Hippocampal formation (tissue), 2 donors: ENCODE results near the gene PRSS2.

Experiments used
- DNase-seq, 2 donors: peaks; one replicate each; lab custom pipeline; 2025; lab: John Stamatoyannopoulos, UW

The PRSS2 gene

DNA sequence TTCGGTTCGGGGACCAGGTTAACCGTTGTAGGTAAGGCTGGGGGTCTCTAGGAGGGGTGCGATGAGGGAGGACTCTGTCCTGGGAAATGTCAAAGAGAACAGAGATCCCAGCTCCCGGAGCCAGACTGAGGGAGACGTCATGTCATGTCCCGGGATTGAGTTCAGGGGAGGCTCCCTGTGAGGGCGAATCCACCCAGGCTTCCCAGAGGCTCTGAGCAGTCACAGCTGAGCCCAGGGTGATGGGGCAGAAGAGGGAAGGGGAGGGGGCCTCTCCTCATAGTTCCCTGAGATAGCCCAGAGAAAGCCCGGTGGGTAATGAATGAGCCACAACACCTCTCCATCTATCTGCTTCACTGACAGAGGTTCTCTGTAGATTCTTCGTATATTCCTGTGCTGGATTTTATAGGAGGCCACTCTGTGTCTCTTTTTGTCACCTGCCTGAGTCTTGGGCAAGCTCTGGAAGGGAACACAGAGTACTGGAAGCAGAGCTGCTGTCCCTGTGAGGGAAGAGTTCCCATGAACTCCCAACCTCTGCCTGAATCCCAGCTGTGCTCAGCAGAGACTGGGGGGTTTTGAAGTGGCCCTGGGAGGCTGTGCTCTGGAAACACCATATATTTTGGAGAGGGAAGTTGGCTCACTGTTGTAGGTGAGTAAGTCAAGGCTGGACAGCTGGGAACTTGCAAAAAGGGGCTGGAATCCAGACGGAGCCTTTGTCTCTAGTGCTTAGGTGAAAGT lies 16.4 kb downstream of the PRSS2 start:
- no peak for DNase-seq

DNA sequence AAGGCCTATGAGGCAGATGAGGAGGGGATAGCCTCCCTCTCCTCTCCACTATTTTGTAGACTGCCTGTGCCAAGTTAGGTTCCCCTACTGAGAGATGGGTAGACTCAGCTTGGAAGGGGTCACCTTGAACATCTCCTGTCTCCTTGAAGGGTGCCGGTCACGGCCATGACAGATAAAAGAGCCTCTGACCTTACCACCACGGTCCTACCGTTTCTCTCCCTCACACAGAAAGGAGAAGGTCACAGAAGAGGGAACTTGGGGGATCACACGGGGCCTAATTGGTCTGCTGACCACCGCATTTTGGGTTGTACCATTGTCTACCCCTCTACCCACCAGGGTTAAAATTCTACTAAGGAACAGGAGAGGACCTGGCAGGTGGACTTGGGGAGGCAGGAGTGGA lies 17.0 kb downstream of the PRSS2 start:
- no peak for DNase-seq

DNA sequence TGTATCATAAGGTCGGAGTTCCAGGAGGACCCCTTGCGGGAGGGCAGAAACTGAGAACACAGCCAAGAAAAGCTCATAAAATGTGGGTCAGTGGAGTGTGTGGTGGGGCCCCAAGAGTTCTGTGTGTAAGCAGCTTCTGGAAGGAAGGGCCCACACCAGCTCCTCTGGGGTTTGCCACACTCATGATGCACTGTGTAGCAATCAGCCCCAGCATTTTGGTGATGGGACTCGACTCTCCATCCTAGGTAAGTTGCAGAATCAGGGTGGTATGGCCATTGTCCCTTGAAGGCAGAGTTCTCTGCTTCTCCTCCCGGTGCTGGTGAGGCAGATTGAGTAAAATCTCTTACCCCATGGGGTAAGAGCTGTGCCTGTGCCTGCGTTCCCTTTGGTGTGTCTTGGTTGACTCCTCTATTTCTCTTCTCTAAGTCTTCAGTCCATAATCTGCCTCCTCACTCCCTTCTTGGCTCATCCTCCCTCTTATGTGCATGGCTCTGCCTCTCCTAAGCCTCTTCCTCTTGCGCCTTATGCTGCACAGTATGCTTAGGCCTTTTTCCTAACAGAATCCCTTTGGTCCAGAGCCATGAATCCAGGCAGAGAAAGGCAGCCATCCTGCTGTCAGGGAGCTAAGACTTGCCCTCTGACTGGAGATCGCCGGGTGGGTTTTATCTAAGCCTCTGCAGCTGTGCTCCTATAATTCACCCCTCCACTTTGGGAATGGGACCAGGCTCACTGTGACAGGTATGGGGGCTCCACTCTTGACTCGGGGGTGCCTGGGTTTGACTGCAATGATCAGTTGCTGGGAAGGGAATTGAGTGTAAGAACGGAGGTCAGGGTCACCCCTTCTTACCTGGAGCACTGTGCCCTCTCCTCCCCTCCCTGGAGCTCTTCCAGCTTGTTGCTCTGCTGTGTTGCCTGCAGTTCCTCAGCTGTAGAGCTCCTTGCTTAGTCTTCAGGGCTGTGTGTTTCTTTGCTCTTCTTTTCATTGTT lies 17.8 kb downstream of the PRSS2 start:
- DNase-seq = no peak

DNA sequence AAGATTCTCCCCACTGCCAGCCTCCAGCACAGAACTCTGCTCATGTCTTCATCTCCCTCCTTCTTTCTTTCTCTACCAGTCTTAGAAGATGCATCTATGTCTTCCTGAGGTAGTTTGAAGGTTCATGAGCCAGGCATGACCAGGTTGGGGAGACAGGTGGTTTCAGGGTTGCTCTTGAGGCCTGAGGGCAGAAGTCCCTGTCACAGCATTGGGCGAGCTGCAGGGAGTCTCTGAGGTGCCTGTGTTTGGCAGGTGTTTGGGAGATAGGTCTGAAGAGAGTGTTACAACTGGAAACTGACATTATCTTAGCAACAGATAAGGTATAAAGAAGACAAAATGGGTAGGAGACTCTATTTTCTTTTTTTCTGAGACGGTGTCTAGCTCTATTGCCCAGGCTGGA lies 18.7 kb downstream of the PRSS2 start:
- DNase-seq = no peak

DNA sequence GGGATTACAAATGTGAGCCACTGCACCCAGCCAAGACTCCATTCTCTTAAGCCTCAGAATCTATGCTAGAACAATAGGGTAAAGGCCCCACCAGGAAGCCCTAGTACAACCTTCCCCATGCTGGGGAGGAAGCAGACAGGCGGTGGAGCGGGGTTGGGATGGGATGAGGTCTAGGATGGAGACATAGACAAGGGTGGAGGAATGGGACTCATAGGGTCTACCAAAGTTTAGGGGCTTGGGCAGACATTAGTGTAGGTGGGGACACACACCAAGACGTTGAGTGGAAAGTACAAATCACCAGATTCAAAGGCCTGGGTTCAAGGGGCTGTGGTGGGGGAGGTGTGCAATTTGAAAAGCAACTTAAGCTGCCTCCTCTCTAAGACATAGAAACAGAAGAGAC lies 19.3 kb downstream of the PRSS2 start:
- DNase-seq = no peak

DNA sequence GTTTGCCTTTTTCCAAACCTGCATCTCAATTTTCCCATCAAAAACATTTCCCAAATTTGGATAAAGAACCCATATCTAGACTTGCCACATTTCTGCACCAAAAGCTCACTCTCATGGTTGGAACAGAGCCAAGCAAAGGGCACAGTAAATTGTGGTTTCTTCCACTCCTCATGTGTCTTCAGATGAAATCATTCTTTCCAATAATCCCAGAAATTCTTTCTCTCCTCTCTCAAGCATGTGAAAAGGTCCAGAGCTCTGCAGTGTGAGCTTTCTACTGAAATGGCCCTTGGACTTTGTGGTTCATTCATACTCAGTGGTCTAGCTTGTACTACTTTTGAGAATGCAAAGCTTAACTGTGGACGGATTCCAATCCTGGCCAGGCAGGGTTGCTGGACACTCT lies 19.8 kb downstream of the PRSS2 start:
- no peak for DNase-seq

DNA sequence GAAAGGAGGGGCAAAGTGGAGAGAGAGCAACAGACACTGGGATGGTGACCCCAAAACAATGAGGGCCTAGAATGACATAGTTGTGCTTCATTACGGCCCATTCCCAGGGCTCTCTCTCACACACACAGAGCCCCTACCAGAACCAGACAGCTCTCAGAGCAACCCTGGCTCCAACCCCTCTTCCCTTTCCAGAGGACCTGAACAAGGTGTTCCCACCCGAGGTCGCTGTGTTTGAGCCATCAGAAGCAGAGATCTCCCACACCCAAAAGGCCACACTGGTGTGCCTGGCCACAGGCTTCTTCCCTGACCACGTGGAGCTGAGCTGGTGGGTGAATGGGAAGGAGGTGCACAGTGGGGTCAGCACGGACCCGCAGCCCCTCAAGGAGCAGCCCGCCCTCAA lies 20.7 kb downstream of the PRSS2 start:
- DNase-seq = no peak

DNA sequence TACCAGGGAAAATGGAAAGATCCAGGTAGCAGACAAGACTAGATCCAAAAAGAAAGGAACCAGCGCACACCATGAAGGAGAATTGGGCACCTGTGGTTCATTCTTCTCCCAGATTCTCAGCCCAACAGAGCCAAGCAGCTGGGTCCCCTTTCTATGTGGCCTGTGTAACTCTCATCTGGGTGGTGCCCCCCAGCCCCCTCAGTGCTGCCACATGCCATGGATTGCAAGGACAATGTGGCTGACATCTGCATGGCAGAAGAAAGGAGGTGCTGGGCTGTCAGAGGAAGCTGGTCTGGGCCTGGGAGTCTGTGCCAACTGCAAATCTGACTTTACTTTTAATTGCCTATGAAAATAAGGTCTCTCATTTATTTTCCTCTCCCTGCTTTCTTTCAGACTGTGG lies 21.4 kb downstream of the PRSS2 start:
- no peak for DNase-seq

DNA sequence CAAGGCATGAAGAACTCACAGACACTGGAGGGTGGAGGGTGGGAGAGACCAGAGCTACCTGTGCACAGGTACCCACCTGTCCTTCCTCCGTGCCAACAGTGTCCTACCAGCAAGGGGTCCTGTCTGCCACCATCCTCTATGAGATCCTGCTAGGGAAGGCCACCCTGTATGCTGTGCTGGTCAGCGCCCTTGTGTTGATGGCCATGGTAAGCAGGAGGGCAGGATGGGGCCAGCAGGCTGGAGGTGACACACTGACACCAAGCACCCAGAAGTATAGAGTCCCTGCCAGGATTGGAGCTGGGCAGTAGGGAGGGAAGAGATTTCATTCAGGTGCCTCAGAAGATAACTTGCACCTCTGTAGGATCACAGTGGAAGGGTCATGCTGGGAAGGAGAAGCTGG lies 21.8 kb downstream of the PRSS2 start:
- DNase-seq = no peak

DNA sequence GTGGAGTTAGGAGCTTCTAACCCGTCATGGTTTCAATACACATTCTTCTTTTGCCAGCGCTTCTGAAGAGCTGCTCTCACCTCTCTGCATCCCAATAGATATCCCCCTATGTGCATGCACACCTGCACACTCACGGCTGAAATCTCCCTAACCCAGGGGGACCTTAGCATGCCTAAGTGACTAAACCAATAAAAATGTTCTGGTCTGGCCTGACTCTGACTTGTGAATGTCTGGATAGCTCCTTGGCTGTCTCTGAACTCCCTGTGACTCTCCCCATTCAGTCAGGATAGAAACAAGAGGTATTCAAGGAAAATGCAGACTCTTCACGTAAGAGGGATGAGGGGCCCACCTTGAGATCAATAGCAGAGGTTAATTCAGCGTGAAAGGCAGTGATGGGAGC lies 22.4 kb downstream of the PRSS2 start:
- no peak for DNase-seq

DNA sequence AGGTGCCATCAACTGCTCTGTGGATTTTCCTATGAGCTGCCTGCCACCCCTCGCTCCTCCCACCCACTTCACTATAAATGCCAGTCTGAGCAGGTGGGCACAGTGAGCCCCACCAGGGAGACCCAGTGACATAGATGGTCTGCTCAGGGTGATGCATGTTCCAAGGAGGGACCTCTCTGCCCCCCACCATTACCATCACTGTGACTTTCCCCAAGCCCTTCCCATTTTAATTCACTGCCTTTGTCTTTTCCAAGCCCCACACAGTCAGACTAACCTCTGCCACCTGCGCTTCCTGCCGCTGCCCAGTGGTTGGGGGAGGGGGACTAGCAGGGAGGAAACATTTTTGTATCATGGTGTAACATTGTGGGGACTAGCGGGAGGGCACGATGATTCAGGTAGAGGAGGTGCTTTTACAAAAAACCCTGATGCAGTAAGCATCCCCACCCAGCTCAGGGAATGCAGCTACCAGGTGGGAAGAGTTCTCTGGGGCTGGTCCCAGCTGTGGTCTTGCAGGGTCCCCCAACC lies 24.6 kb downstream of the PRSS2 start:
- no peak for DNase-seq

DNA sequence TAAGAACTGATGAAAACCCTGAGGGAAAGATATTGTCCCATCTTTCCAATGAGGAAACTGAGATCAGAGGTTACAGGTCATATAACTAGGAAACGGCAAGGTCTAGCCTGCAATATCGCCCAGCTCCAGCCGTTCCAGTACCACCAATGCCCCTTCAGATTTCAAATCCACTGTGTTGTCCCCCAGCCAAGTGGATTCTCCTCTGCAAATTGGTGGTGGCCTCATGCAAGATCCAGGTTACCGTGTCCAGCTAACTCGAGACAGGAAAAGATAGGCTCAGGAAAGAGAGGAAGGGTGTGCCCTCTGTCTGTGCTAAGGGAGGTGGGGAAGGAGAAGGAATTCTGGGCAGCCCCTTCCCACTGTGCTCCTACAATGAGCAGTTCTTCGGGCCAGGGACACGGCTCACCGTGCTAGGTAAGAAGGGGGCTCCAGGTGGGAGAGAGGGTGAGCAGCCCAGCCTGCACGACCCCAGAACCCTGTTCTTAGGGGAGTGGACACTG lies 25.3 kb downstream of the PRSS2 start:
- no peak for DNase-seq

DNA sequence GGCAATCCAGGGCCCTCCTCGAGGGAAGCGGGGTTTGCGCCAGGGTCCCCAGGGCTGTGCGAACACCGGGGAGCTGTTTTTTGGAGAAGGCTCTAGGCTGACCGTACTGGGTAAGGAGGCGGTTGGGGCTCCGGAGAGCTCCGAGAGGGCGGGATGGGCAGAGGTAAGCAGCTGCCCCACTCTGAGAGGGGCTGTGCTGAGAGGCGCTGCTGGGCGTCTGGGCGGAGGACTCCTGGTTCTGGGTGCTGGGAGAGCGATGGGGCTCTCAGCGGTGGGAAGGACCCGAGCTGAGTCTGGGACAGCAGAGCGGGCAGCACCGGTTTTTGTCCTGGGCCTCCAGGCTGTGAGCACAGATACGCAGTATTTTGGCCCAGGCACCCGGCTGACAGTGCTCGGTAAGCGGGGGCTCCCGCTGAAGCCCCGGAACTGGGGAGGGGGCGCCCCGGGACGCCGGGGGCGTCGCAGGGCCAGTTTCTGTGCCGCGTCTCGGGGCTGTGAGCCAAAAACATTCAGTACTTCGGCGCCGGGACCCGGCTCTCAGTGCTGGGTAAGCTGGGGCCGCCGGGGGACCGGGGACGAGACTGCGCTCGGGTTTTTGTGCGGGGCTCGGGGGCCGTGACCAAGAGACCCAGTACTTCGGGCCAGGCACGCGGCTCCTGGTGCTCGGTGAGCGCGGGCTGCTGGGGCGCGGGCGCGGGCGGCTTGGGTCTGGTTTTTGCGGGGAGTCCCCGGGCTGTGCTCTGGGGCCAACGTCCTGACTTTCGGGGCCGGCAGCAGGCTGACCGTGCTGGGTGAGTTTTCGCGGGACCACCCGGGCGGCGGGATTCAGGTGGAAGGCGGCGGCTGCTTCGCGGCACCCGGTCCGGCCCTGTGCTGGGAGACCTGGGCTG lies 26.0 kb downstream of the PRSS2 start:
- no peak for DNase-seq

DNA sequence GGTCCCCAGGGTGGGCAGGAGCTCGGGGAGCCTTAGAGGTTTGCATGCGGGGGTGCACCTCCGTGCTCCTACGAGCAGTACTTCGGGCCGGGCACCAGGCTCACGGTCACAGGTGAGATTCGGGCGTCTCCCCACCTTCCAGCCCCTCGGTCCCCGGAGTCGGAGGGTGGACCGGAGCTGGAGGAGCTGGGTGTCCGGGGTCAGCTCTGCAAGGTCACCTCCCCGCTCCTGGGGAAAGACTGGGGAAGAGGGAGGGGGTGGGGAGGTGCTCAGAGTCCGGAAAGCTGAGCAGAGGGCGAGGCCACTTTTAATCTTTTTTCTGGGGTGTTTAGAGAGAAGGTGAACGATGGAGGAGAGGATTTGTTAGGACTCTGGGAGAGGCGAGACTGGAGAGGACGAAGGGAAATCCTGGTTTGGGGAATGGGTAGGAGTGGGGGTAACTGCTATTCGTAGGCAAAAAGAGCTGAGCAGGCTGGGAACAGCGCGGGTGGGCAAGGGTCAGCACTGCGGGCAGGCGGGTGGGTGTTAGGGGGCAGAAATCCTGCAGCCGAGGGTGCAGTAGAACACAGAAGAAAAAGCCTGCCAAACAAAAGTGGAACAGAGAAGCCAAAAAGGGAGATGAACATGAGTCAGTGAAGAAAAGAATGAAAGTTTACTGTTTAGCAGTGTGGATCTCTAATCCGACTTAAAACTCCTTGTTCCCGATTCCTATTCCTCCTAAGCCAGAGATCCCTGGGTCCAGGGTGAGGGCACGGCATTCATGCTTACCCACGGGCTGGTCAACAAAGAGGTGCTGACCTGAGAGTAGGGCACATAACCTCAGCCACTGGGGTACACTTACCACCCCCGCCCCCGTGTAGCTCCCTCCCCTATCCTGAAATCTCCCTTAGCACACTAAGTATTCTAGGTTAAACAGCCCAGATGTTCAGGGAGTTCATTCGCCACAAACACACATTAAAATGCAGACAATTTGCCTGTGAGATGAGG lies 26.9 kb downstream of the PRSS2 start:
- DNase-seq = no peak

DNA sequence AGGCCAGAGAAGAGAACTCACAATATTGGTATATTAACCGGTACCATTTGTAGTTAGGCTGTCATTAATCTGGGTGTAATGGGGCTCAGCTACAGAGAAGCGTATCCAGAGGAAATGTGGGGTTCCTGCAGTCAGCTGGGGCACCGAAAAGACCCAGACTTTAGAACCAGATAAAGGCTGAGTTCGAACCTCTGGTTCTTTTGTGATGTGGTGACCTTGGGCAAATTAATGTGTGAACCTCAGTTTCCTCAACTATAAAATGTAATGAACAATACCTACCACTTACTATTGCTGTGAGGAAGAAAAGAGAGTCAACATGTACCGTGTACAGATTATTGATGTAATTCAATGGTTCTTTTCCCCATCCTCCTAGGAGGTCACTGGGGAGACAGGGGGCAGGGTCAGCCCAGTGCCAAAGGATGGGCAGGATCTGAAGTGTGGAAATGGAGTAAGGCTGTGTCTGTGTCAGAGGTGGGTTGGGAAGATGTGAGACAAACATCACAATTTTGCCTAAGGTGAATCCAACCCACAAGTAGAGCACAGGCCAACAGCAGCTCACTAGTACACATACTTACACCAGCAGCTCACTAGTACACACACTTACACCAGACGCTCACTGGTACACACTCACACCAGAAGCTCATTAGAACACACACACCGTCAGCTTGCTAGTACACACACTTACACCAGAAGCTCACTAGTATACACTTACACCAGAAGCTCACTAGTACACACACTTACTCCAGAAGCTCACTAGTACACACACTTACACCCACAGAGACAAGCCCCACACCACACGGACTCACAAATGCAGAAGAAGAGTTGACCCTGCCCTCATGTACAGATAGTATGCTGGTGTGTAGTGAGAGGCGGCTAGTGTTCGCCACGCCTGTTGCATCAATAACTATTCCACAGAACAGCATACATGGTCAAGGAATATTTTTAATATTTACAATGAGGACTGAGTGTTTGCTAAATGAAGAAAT lies 28.0 kb downstream of the PRSS2 start:
- no peak for DNase-seq

DNA sequence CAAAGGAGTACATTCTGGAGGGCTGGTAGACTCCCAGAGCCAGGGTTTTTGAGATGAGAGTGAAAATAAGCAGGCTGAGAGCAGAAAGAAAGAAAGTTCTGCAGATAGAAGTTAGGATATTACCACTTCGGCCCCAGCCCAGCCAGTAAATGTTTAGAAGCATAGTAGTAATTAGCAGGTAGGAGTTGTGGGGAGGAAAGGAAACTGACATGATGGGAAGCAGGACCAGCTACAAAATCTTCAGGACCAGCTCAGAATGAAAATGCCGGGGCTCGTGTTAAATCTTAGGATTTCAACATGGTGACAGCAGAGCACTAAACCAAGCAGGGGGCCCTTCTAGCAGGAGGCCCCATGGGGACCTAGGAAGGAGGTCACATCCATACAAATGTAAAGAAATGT lies 28.7 kb downstream of the PRSS2 start:
- DNase-seq = no peak

DNA sequence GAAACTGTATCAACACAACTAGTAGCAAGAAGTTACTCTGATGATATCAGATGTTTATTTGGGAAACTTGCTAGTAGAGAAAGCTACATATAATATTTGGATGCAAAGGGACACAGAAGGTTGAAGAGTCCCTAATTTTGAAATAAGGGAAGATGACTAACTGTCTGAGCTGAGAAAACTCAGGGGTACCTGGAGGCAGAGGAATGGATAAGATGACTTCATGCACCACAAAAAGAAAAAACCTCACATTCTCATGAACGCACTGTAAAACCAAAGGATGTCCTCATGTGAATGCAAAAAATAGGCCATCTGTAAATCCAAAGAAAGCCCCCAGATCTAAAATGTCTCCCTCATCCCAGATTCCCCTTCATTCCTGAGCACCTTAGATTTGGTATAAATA lies 29.3 kb downstream of the PRSS2 start:
- DNase-seq = no peak

DNA sequence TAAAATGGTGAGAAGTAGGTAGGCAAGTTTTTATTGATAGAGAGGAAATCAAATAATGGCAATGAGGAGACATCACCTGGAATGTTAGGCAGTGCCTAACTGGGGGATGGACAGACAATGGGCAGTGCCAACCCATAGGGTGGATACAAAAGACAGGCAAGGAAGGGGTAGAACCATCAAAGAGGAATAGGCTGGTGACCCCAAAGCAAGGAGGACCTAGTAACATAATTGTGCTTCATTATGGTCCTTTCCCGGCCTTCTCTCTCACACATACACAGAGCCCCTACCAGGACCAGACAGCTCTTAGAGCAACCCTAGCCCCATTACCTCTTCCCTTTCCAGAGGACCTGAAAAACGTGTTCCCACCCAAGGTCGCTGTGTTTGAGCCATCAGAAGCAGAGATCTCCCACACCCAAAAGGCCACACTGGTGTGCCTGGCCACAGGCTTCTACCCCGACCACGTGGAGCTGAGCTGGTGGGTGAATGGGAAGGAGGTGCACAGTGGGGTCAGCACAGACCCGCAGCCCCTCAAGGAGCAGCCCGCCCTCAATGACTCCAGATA lies 30.0 kb downstream of the PRSS2 start:
- no peak for DNase-seq
